ENCODE results near the gene STYK1.

The STYK1 gene, protein sequence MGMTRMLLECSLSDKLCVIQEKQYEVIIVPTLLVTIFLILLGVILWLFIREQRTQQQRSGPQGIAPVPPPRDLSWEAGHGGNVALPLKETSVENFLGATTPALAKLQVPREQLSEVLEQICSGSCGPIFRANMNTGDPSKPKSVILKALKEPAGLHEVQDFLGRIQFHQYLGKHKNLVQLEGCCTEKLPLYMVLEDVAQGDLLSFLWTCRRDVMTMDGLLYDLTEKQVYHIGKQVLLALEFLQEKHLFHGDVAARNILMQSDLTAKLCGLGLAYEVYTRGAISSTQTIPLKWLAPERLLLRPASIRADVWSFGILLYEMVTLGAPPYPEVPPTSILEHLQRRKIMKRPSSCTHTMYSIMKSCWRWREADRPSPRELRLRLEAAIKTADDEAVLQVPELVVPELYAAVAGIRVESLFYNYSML

DNA sequence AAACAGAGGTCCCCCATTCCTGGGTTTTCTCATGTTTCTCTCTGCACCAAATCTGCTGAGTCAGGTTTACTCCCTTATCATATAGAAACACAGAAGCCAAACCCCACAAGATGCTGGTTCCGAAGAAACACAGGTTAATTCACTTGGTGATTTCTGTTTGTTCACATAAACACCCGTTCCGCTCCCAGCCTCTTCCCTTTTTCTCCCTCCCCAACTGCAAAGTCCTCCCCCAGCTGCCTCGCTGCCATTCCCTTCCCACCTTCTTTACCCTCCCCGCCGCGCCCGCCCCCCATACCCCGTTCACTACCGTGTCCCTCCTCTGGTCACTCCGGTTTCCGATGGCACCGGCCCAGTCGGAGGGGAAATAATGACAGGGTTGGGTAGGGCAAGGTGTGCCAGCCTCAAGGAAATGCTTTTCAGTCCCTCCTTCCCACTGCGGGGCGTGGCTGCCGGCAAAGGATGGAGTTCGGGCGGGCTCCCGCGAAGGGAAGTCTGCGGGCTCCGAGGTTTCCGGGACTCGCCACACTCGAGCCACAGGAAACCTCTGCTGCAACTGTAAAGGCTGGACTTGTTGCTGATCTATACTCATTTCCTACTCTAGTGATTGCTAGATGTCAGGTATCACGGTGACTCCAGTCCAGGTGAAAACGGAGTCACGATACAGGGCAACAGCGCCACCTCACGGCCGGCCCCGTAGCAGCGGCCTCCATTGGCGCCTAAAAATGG lies at the start of gene STYK1:
Gene STYK1 (minus strand): TSS at position 394 of the 726 bp plus-strand sequence. CDS start 39,434 bp downstream, outside the sequence.
- peak; percentile 89 for DNase-seq

DNA sequence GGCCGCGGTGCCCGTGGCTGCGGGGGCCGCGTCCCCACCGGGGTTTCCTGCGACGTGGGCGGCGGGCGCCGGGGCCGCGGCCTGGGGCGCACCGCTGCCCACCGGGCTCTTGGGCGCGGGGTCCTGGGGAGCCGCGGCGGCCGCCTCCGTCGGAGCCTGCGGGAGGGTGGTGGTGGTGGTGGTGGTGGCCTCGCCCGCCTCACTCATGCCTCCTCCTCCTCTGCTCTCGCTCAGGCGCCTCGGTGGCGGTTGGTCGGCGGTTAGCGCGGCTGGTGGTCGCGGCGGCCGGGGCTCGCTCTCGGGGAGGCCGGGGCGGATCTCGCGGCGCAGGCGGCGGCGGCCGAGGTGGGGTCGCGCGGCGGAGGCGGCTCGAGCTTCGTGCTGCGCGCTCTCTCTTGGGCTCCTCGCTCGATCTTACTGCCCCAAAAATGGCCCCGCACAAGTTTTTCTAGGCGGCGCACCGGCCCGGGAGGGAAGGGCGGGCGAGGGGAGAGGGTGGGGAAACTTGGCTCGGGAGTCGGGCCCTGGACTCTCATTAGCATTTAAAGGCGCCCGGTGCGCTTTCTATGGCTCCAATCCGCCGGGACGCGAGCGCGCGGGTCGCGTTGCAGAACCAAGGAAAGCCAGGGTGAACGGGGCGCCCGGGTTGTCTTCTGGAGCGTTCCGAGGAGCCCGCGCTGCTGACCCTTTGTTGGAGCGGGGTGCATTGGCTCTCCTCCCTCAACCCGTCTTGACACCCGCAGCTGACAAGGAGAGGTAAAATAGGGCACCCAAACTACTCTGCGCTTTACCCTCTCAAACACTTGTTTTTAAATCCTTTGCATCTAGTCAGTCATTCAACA lies 49.3 kb upstream of the STYK1 start, which contains the start of gene YBX3:
Gene YBX3 (minus strand): TSS at position 419 of the 842 bp plus-strand sequence. CDS start 212 bp downstream, at position 207.
- peak; percentile 87 for DNase-seq

DNA sequence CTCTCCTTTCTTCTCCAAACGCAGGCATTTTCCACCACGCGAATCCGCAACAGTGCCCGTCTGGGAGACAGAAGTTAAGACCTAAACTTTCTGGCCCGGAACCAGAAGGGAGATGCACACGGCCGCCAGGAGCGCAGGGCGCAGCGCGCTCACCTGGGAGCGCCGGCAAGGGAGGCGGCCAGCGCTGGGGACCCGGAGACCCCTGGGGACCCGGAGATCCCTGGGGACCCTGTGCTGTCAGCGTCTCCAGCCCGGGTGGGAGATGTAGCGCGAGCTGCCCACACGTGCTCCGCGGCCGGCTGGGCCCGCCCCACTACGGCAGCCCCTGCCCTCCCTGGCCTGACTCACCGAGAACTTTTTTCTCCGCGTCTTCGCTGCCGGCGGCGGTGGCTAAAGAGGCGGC lies 48.7 kb upstream of the STYK1 start:
- no peak for DNase-seq

DNA sequence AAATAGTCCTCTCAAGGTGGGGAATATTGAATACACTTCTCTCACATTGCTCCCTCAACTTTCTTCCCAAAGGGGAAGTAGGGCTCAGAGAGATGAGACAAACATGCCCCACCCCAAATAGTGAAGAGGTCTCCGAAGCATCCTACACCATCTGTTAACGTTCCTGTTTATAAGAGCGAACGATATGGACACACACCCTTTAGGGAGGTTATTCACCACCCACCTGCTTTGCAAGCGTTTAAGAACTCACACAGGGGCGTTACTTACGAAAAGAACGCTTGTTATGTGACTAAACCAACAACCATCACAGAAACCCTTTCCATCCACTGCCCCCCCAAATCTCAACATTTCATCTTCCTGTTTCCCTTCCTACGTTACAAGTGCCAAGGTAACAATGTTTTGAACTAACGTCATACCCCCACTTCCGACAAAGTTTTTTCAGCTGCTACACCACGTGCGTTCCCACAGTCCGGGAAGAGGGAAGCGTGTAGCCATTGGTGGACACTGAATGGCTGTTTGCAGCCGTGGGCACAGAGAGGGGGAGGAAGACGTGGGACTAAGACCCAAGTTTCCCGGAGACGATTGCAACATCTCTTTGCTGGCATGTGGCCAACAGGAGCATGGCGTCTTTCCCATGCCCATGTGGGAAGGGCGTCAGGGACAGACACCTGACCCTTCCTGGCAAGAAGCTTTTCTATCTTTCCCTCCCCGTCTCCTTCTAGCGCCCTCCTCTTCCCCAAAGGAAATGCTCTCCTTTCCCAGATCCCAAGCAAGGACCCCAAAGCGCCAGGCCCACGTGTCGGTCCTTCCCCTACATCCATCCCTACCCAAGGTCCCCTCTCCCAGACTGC lies 48.0 kb upstream of the STYK1 start:
- DNase-seq: peak; percentile 86

DNA sequence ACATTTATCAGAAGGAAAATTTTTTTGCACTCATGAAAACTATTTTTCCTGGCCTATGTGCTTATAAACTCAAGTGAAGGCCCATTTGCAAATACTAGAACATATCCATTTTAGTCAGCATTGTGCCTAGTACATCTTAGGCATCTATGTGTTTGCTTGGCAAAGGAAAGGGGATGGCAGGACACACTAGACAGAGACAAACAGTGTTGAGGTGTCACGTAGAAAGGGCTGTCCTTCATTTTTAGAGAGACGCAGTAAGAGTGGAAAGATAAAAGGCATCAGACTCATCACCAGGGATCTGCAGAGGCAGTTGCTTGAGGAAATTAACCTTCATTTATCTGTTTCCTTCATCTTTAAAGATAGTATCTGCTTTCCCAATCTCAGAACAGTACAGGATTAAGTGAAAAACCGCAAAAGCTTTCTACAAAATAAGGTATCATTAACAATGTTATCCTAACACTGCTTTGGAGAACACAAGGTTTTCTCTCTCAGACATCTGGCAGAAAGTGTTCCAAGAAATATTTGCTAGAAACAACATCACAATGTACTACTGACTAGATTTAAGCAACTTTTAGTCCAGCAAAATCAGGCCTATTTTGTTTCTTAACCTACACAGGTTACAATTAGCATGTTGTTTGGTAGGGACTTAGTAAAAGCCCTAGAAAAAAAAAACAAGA lies 47.3 kb upstream of the STYK1 start:
- no peak for DNase-seq

DNA sequence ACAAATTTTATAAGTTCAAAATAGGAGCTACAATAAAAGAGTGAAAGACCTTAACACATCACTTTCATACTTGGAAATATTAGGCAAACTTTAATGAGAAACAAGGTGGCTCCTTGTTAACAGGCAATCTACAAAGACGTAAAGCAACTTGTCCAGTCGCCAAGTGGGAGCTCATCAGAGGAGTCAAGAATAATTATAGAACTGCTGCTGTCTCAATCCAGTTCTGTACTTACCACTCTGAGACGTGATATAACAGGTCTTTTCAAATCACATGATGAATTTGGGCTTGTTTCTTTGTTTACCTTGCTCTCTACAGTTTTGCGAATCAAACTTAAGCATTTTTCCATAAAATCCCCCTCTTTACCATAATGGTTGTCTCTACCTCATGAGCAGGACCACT lies 45.6 kb upstream of the STYK1 start:
- no peak for DNase-seq

DNA sequence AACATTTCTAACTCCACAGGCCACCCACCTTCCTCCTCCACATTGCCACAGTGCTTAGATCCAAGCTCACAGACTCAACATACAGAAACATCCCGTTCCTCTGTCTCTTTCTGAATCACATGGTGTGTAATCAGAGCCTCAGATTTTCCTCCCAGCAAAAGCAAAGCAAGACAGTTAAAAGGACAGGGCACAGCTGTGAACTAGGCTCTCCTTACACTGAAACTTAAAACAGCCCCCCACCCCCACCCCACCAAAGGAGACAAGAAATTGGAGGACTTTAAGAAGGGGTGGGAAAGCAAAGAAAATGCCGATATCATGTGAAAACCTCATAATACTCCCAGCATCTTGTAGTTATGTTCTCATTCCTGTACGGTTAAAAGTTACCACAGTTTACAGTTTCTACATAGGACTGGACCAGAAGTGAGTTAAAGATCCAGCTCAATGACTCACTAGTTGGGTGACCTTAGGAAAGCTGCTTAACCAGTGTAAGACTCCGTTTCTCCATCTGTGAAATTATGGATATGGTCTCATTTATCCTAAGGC lies 44.5 kb upstream of the STYK1 start:
- DNase-seq: no peak

DNA sequence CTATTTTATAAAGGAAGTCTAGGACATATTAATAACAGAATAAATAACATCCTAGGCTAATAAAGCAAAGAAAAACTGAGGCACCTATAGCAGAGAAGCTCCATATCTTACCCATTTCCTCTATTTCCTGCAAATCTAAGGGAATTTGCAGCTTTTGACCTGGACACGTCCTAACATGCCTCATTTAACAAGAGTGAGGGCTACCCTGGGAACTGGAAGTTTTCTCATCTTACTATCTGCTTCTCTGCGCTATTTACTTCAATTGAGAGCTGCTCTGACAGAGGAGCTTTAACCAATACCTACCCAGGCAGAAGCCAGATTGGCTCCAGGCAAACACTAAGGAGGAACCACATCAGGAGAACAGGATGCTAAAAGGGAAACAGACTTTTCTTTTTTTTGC lies 43.6 kb upstream of the STYK1 start:
- DNase-seq: no peak

DNA sequence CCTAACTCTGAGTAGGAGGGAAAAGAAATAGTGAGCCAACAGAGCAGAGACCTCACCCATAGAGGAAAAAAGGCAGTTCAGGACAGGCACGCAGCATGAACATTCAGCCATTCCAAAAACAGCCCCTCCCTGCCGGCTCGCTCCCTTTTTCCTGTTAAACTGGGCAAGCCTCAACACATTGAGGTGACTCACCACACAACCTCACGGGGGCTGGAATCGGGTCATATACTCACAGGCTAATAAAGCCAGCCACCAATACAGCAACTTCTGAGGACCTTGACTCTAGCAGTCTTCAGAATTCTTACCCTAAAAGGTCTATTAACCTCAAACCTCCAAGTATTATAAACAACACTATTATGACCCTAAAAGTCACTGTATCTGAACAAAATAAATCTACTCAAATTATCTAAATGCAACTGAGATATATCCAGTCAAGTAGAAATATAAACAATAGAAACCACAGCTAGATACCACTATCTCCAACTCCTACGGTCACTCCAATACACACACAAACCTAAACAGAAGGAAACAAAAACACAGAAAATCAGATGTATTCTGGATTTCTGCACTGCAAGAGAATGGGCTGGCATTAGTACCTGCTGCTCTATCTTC lies 43.0 kb upstream of the STYK1 start:
- no peak for DNase-seq

DNA sequence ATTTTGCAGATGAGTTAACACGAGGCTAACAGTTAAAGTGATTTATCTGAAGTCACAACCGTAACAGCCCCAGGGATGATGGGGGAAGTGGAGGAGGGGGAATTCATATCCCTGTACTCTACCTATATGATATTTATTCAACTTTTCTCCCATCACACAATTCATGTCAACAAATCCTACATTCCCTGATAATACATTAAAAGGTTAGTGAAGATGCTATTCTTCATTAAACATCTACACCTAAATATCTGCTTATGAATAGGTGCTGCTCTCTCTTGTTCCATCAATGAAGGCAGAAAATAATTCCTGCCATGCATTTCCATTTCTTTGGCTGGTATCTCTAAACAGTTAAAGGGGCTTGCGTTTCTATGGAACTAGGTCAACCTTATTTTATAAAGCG lies 42.4 kb upstream of the STYK1 start:
- DNase-seq: no peak

DNA sequence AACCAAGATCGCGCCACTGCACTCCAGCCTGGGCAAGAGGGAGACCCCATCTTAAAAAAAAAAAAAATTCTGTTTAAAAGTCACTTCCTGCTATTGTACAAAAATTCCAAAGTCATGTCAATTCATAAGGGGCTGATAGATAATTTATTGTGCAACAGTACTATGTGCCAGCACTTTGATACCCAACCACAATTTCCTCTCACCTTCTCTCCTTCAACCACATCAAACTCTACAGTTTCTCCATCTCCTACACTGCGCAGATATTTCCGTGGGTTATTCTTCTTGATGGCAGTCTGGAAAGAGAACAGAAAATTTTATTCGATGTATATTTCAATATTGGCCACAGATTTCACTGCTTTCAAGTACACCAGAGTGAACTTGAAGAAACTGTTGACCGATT lies 41.6 kb upstream of the STYK1 start:
- DNase-seq: no peak

DNA sequence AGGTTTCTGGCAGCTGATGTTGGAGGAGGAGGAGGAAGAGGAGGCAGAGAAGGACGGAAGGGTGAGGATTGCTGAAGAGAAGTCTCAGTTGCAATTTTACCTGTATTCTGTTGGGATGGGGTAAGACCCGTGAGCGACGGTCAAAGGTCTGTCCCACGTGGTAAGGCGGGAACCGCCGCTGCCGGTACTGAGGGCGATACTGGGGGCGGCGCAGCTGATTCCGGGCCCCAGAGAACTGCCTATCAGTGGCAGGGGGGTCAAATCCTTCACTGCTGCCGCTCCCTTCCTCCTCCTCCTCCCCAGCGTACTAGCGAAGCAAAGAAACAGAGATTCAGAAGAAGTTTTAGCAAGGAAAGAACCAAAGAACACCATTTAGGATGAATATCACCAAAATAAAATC lies 36.0 kb upstream of the STYK1 start:
- no peak for DNase-seq

DNA sequence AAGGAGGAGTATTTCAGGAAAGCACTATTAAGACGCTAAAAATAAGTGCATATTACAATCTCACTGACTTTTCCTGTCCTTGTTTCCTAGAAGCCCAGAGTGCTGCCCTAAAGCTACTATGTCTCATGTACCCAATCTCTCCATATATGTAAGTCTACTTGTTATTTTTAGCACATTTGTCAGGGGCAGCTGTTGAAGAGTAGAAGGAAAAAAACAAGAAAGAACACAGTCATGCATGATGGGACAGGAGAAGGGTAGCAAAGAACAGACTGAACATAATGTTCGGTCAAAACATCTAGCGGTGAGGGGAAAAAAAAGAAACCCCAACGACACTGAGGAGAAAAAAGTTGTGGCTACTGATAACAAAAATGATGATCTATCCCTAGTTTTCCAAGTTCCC lies 35.0 kb upstream of the STYK1 start:
- DNase-seq: no peak

DNA sequence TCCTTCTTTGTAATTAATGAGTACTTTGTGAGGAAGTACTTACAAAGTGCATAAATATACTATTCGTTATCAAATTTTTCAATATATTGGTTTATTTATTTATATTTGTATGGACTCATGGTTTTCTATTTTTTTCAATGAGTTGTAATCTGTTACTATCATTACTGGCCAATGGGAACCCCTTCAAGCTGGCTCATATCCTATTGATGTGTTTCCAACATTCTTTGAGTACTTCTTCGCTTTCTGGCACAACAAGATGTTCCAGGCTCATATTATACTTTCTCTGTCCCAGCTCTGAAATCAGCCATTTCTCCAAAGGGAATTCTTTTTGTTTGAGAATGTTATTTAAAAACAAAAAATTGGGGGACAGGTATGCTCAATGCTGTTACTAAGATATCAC lies 31.8 kb upstream of the STYK1 start:
- no peak for DNase-seq

DNA sequence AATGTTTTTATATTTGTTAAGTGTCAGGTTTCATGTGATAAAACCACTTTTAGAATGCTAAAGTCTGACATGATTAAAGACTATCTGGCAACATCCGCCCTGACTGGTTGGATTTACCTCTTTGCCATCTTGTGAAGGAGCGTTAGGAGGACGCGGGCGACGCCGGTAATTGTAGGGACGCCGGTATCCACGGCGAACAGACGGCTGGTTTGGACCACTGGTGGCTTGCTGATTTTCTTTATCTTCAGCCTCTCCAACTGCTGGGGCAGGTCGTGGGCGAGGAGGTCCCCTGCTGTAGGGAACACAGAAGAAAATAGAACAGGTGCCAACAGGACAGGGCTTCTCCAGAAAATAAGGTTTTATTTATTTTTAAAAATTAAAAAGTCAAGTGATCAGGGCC lies 28.0 kb upstream of the STYK1 start:
- DNase-seq: no peak

DNA sequence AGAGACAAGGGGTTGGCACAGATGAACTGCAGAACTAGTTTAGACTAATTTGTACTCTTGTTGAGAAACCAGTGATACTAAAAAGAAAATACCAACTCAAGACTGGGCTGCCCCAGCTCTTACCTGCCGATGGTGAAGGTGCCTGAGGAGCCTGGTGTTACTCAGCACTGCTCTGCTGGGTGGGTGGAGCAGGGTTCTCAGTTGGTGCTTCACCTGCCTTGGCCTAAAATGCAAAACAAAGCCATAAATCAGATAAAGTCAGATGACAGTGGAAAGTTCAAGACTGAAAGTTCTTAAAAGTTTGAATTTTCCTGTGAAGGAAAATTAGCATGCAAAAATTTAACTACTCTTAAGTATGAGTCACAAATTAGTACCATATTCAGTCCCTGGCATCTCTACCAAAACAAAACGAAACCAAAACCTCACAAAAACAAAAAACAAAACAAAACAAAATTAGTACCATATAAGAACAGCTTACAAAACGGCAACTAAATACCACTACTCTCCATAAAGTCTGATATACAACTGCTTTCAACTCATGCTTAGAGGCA lies 27.4 kb upstream of the STYK1 start:
- peak; percentile 60 for DNase-seq

DNA sequence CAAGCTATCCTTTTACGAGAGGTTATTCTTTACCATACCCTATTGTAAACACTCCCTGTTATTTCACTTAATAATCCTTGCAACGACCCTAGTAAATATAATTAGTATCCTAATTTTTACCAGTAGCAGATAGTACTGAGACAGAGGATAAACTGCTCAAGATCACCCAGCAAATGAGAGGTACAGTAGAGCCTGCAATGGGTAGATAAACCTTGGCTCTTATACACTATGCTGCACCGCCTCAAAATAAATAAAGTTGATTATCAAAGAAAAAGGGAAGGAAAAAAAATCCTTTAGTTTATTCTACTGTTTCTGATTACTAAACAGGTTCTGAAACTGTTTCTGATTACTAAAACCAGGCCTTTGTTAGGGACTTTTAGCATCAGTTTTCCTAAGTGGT lies 26.7 kb upstream of the STYK1 start:
- DNase-seq: no peak

DNA sequence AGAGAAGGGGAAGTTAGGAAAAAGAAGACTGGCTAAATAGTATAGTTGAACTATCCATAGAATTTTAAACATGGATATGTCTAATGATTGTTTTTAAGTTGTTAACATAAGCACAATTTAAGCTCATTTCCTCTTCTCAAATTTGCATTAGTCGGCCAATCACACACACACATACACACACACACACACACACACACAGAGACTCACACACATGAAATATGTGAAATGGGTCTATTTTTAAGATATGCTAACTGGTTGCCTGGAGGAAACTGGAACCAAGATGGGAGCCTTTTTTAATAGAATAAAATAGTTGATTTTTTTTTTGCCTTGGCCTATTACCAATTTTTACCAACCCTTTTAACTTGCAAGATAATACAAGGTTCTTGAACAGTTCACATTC lies 24.0 kb upstream of the STYK1 start:
- no peak for DNase-seq

DNA sequence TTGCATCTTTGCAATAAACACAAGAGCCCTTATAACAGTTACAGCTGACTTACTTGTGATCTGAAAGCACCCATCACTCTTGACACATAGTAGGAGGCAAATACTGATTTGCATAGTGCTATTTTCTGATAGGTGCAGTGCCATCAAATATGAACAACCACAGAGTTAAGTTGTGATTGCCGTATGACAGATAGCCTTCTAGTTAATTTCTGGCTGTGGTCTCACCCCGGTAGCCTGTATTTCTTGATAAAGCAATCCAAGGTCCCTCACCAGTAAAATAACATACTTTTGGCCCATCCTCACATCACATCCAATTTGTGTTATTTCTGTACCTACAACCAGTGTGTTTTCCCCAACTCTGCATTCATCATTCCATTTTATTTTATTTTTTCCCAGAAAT lies 23.3 kb upstream of the STYK1 start:
- no peak for DNase-seq

DNA sequence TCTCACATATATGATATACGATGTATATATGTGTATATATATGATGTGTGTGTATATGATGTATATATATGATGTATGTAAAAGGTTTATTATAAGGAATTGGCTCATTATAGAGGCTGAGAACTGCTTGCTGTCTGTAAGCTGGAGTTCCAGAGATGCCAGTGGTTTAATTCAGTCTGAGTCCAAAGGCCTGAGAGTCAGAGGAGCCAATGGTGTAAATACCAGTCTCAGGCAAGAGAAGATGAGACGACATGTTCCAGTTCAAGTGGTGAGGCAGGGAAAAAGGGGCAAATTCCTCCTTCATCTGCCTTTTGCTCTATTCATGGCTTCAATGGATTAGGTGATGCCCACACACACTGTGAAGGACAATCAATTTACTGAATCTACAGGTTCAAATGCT lies 17.1 kb upstream of the STYK1 start:
- no peak for DNase-seq

DNA sequence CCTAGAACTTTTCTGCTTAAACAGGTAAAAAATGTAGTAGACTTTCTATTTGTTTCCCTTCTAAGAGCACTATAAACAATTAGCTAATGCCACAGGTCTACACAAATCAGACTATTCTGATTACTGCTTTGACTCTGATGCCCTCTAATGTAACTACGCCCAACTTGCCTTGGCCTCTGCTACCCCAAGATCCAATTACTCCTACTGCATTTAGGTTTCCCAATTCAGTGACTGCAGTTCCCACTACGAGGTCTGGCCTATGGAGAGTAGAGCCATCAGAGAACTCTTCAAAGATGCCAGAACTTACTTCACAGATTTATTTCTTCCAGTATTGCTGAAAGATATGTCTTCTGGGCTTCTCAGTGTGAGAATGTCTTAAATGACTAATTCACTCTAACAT lies 15.3 kb upstream of the STYK1 start:
- DNase-seq: no peak

All from activated CD8-positive, alpha-beta memory T cell treated with anti-CD3 and anti-CD28 coated beads for 24 hours (primary cell).